Measurements from ENCODE around the gene VAV2.

The VAV2 gene

GRCh38 chr9:133807818-133808217 lies 184.3 kb downstream of the VAV2 start:
- no peak for TF ChIP-seq CTCF (IDR thresholded peaks at IDR 0.05; ENCODE audit: borderline replicate concordance, control extremely low read depth, extremely low read depth, insufficient read depth, missing control alignments)
- no peak for DNase-seq (ENCODE audit: low spot score)
- in situ Hi-C loops (cut with MboI; ENCODE audit: low sequenced_read_pairs, unreplicated experiment): no loop called here

GRCh38 chr9:133807037-133807436 lies 185.1 kb downstream of the VAV2 start:
- TF ChIP-seq CTCF (IDR thresholded peaks at IDR 0.05; ENCODE audit: borderline replicate concordance, control extremely low read depth, extremely low read depth, insufficient read depth, missing control alignments): no peak
- in situ Hi-C loops (cut with MboI; ENCODE audit: low sequenced_read_pairs, unreplicated experiment): no loop called here
- no peak for DNase-seq (ENCODE audit: low spot score)

- no peak for DNase-seq (ENCODE audit: low spot score)
- in situ Hi-C loops (cut with MboI; ENCODE audit: low sequenced_read_pairs, unreplicated experiment): no loop called here
- TF ChIP-seq CTCF (IDR thresholded peaks at IDR 0.05; ENCODE audit: borderline replicate concordance, control extremely low read depth, extremely low read depth, insufficient read depth, missing control alignments): no peak
Observed at GRCh38 chr9:133806623-133807010, 185.5 kb downstream of the VAV2 start.

GRCh38 chr9:133805876-133806622 lies 186.1 kb downstream of the VAV2 start:
- no peak for DNase-seq (ENCODE audit: low spot score)
- in situ Hi-C loops (cut with MboI; ENCODE audit: low sequenced_read_pairs, unreplicated experiment): no loop called here
- no peak for TF ChIP-seq CTCF (IDR thresholded peaks at IDR 0.05; ENCODE audit: borderline replicate concordance, control extremely low read depth, extremely low read depth, insufficient read depth, missing control alignments)

- TF ChIP-seq CTCF (IDR thresholded peaks at IDR 0.05; ENCODE audit: borderline replicate concordance, control extremely low read depth, extremely low read depth, insufficient read depth, missing control alignments): no peak
Observed at GRCh38 chr9:133804199-133804598, 187.9 kb downstream of the VAV2 start.

GRCh38 chr9:133803745-133804144 lies 188.4 kb downstream of the VAV2 start:
- in situ Hi-C loops (cut with MboI; ENCODE audit: low sequenced_read_pairs, unreplicated experiment): no loop called here
- TF ChIP-seq CTCF (IDR thresholded peaks at IDR 0.05; ENCODE audit: borderline replicate concordance, control extremely low read depth, extremely low read depth, insufficient read depth, missing control alignments): no peak
- DNase-seq (ENCODE audit: low spot score): no peak

More at GRCh38 chr9:133804199-133804598, 187.9 kb downstream of the VAV2 start:
- in situ Hi-C loops (cut with MboI; ENCODE audit: low sequenced_read_pairs, unreplicated experiment): no loop called here
- no peak for DNase-seq (ENCODE audit: low spot score)

Data from GM13976 (cell line).